GM18520 (cell line): ENCODE results near the gene LCLAT1.

Source experiments
- ATAC-seq: cut with Tn5 transposase; IDR thresholded peaks from one replicate; pipeline ENCODE4 v1.9.1; 2021; ENCODE audit not compliant: unreplicated experiment

Gene LCLAT1

GRCh38 chr2:30422444-30423040, 24.5 kb upstream of the LCLAT1 start:
- peak; percentile 83 for ATAC-seq

GRCh38 chr2:30424231-30424630, 22.8 kb upstream of the LCLAT1 start:
- ATAC-seq, result no peak

GRCh38 chr2:30425326-30425725, 21.7 kb upstream of the LCLAT1 start:
- no peak for ATAC-seq

- ATAC-seq, result no peak
These were observed 19.3 kb upstream of the LCLAT1 start for GRCh38 chr2:30427606-30428347.

- ATAC-seq, result no peak
These were observed 18.7 kb upstream of the LCLAT1 start for GRCh38 chr2:30428348-30428662.

- ATAC-seq, result no peak
These were observed 18.1 kb upstream of the LCLAT1 start for GRCh38 chr2:30428827-30429461.

GRCh38 chr2:30433541-30434299, 13.3 kb upstream of the LCLAT1 start:
- no peak for ATAC-seq

- no peak for ATAC-seq
These were observed 12.3 kb upstream of the LCLAT1 start for GRCh38 chr2:30434708-30435107.

- ATAC-seq, result no peak
These were observed 10.1 kb upstream of the LCLAT1 start for GRCh38 chr2:30436859-30437435.

- no peak for ATAC-seq
These were observed 9.1 kb upstream of the LCLAT1 start for GRCh38 chr2:30437809-30438548.

GRCh38 chr2:30439296-30439695, 7.8 kb upstream of the LCLAT1 start:
- ATAC-seq, result no peak

GRCh38 chr2:30439879-30440278, 7.2 kb upstream of the LCLAT1 start:
- no peak for ATAC-seq

GRCh38 chr2:30441023-30441422, 6.0 kb upstream of the LCLAT1 start:
- ATAC-seq, result no peak

GRCh38 chr2:30443081-30443480, 4.0 kb upstream of the LCLAT1 start:
- no peak for ATAC-seq

- ATAC-seq, result no peak
These were observed 2.8 kb upstream of the LCLAT1 start for GRCh38 chr2:30444273-30444672.

- ATAC-seq, result no peak
These were observed 1.7 kb upstream of the LCLAT1 start for GRCh38 chr2:30445266-30445821.

GRCh38 chr2:30446602-30447148, 371 bp upstream of the LCLAT1 start:
- no peak for ATAC-seq

GRCh38 chr2:30448308-30448707, 1.3 kb downstream of the LCLAT1 start:
- ATAC-seq, result no peak

- ATAC-seq, result no peak
These were observed 1.8 kb downstream of the LCLAT1 start for GRCh38 chr2:30448866-30449265.

- no peak for ATAC-seq
These were observed 3.0 kb downstream of the LCLAT1 start for GRCh38 chr2:30450025-30450424.
